Measurements from ENCODE around the gene ACER2. TPM values are rescaled to one million over a fixed set of nuclear protein-coding genes. Genes with fewer than 3 reads are reported as not detected.

Gene ACER2
- total RNA-seq, 3 donors from 2014 or later (not counting 1 experiment from before 2014, with no cell fraction given) = 0.61 to 1.3 (median 1.2) TPM

DNA sequence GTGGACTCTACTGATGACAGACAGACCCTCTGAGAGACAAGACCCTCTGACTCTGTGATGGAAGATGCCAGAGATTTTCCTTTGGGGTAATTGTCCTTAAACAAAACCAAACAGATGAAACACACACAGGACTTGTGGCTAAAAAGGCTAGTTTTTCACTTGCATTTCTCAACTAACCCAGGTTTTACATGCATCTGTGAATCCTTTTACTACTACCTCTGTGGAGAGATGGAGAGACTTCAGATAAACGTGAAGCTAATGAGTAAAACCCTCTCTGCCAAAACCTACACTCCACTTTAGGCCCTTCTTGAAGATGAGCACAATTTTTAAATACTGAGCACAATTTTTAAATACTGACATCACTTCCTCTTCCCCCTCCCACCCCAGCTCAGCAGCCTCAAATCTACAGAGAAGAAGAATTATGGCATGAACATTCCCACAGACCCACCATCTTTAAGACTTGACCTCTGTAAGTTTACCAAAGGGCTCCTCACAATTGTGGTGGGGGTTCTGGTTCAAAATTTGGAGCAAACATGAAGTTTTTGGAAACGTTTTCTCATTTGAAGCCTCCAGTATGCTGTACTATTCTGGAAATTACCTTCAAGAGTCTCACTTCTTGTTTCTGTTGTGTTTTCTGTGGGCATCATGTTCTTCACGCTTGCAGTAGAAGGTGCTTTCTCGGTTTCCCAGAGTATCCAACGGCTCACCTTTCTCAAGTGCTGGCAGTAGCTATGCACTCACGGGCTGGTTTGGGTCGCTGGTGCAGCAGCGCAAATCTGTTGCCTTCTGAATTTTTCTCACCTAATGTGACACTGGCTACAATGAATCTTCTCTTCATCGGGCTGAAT lies 42.7 kb downstream of the ACER2 start:
- H3K27ac Mint-ChIP-seq = no peak overlapping the region
- no peak for TF ChIP-seq CTCF (IDR thresholded peaks at IDR 0.05)

GRCh38 chr9:19456426-19456825 lies 47.6 kb downstream of the ACER2 start:
- ATAC-seq (no peak), DNase-seq (no peak)

More for the DNA sequence above, 42.7 kb downstream of the ACER2 start:
- Histone ChIP-seq H3K9me3 (ENCODE audit: control insufficient read depth, insufficient read depth, low read length) (no peaks in the 10 kb centered on the region), H3K4me3 (ENCODE audit: low read length) (no peak overlapping the region), H3K36me3 (ENCODE audit: control insufficient read depth, insufficient read depth, low read length) (no peaks in the 10 kb centered on the region), H3K27ac (ENCODE audit: low read length) (no peak overlapping the region), H3K27me3 (ENCODE audit: control insufficient read depth, insufficient read depth, low read length) (no peaks in the 10 kb centered on the region), H3K4me1 (ENCODE audit: control insufficient read depth, insufficient read depth, low read length) (no peaks in the 10 kb centered on the region)
- H3K9me3 Mint-ChIP-seq = no peaks in the 10 kb centered on the region
- H3K4me3 Mint-ChIP-seq = no peak overlapping the region
- DNase-seq (no peak), ATAC-seq (peak in 1 of 3 donors; percentile 30)
- no peaks in the 10 kb centered on the region for H3K36me3 Mint-ChIP-seq
- no peaks in the 10 kb centered on the region for H3K27me3 Mint-ChIP-seq (ENCODE audit: low read depth in 2 of 2)
- WGBS (ENCODE audit: insufficient coverage) = 81% methylated on average over 9 of the region's 9 CpGs
- no peaks in the 10 kb centered on the region for H3K4me1 Mint-ChIP-seq
- intact Hi-C loops (cut with micrococcal nuclease) = loop anchor here (10.0 kb wide), 1 partner anchor 107 kb away; no protein-coding TSS in a partner anchor

GRCh38 chr9:19456996-19457692 lies 48.3 kb downstream of the ACER2 start:
- H3K4me1 ChIP-seq (ENCODE audit: control insufficient read depth, insufficient read depth, low read length) = peaks cover 5% of the 10 kb centered on the region
- peak; percentile 98 for TF ChIP-seq CTCF (IDR thresholded peaks at IDR 0.05)
- intact Hi-C loops (cut with micrococcal nuclease) = loop anchor here (1.0 to 10.0 kb wide), 5 partner anchors 75 to 1202 kb away; partner anchors contain the start of genes RPS6 and RRAGA
- Mint-ChIP-seq H3K4me1 (peaks cover 0 to 9% of the 10 kb centered on the region in 2 donors), H3K27me3 (ENCODE audit: low read depth in 2 of 2) (peaks cover 0 to 4% of the 10 kb centered on the region in 2 donors), H3K9me3 (no peaks in the 10 kb centered on the region), H3K36me3 (no peaks in the 10 kb centered on the region), H3K27ac (no peak overlapping the region), H3K4me3 (no peak overlapping the region)
- ATAC-seq (peak; percentile 88 to 99 (median 98)), DNase-seq (peak; percentile 32 to 84)
- no peaks in the 10 kb centered on the region for H3K9me3 ChIP-seq (ENCODE audit: control insufficient read depth, insufficient read depth, low read length)
- no peaks in the 10 kb centered on the region for H3K36me3 ChIP-seq (ENCODE audit: control insufficient read depth, insufficient read depth, low read length)
- no peak overlapping the region for H3K4me3 ChIP-seq (ENCODE audit: low read length)
- WGBS (ENCODE audit: insufficient coverage) = 40% methylated on average over 11 of the region's 12 CpGs
- no peak overlapping the region for H3K27ac ChIP-seq (ENCODE audit: low read length)
- H3K27me3 ChIP-seq (ENCODE audit: control insufficient read depth, insufficient read depth, low read length) = no peaks in the 10 kb centered on the region

More at GRCh38 chr9:19456426-19456825, 47.6 kb downstream of the ACER2 start:
- H3K9me3 ChIP-seq (ENCODE audit: control insufficient read depth, insufficient read depth, low read length) = no peaks in the 10 kb centered on the region
- Mint-ChIP-seq H3K27ac (no peak overlapping the region), H3K4me3 (no peak overlapping the region), H3K9me3 (no peaks in the 10 kb centered on the region), H3K27me3 (ENCODE audit: low read depth in 2 of 2) (peaks cover 0 to 4% of the 10 kb centered on the region in 2 donors), H3K36me3 (no peaks in the 10 kb centered on the region), H3K4me1 (peaks cover 0 to 9% of the 10 kb centered on the region in 2 donors)
- intact Hi-C loops (cut with micrococcal nuclease) = loop anchor here (2.0 to 10.0 kb wide), 3 partner anchors 74 to 408 kb away; partner anchors contain the start of genes RPS6 and RRAGA
- H3K27ac ChIP-seq (ENCODE audit: low read length) = no peak overlapping the region
- no peaks in the 10 kb centered on the region for H3K36me3 ChIP-seq (ENCODE audit: control insufficient read depth, insufficient read depth, low read length)
- TF ChIP-seq CTCF (IDR thresholded peaks at IDR 0.05) = no peak
- H3K4me1 ChIP-seq (ENCODE audit: control insufficient read depth, insufficient read depth, low read length) = peaks cover 5% of the 10 kb centered on the region
- no peaks in the 10 kb centered on the region for H3K27me3 ChIP-seq (ENCODE audit: control insufficient read depth, insufficient read depth, low read length)
- H3K4me3 ChIP-seq (ENCODE audit: low read length) = no peak overlapping the region
- 12% methylated on average over 3 of the region's 3 CpGs for WGBS (ENCODE audit: insufficient coverage)
